NCI-H1436 treated with DMSO at 0.1 percent for 48 hours (cell line): Measurements from ENCODE around the gene GLYR1.

Experiments
- DNase-seq: peaks from one replicate; lab custom pipeline; 2025; lab: John Stamatoyannopoulos, UW

The GLYR1 gene

DNA sequence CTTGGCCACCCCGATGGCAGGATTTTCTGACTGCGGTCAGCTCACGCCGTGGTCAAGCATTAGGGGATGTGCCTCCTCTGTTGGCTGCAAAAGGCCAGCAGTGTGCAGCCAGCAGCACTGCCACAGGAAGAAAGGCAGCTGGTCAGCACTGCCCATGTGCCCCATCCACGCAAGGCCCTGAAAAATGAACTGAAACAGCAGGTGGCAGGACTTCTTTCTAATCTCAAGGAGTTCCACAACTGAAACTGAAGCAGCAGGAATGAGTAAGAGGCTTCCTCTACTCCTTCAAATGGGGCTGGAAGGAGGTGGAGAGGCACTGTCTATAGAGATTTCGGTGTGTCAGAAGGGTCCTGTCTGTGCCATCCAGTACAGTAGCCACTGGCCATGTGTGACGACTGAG lies 83.3 kb downstream of the GLYR1 start:
- no peak for DNase-seq

DNA sequence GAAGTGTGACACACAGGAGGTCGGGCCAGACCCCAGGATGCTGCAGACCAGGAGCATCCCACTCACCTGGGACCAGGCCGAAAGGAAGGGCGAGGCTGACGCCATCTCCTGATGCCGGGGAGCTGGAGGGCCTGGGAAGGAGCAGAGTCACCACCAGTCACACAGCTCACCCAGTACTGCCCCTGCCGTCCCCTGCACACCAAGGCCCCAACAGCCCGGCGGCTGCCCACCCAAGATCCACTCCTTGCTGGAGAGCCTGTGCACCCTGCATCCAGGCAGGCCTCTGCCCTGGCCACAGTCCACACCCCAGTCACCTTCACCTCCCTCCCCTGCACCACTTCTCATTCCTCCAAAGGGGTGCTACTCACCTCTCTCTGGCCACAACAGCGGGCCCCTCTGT lies 84.9 kb downstream of the GLYR1 start:
- no peak for DNase-seq

DNA sequence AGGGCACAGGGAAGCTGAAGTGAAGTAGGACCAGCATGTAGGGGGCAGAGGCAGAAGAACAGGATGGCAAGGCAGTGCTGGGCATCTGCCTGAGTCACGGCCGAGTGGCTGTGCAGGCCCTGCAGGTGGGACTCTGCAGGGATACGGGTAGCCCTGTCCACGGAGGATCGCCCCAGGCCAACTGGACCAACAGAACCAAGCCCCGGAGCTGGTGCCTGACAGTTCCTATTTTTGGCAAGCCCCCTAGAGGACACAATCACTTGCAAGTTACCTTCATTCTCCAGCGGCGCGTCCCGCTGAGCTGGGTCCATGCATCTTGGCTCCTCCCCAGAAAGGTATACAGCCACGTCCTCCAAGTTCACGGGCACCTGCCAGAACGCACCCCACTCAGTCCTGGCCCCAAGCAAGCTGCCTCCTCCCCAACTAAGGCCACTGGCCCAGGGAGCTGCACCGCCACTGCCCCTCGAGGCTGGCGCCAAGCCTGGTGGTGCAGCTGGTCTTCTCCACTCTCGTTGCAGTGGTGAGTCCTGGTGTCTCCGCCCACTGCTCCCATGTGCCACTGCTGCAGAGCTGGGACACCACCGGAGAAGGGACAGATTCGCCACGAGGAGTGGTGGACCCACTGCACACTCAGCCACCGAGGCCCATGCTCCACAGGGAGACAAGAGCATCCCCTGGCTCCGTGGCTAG lies 86.7 kb downstream of the GLYR1 start:
- no peak for DNase-seq

DNA sequence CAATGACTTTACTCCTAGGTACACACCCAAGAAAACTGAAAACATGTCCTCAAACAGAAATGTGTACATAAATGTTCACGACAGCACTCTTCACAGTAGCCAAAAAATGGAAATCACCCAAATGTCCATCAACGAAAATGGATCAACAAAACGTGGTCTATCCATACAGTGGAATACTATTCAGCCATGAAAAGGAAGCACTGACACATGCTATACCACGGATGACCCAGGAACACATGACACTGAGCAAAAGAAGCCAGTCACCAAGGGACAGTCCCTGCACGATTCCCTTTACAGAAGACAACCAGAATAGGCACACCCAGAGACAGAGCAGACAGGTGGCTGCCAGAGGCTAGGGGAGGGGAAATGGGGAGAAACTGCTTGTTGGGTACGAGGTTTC lies 91.4 kb downstream of the GLYR1 start:
- DNase-seq: no peak

DNA sequence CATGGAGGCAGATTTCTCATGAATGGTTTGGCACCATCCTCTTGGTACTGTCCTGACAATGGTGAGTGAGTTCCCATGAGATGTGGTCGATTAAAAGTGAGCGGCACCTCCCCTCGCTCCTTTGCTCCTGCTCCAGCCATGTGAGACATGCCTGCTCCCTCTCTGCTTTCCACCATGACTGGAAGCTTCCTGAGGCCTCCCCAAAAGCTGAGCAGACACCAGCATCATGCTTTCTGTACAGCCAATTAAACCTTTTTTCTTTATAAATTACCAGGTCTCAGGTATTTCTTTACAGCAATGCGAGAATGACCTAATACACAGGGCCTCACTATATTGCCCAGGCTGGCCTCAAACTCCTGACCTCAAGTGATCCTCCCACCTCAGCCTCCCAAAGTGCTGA lies 92.2 kb downstream of the GLYR1 start:
- DNase-seq: no peak

DNA sequence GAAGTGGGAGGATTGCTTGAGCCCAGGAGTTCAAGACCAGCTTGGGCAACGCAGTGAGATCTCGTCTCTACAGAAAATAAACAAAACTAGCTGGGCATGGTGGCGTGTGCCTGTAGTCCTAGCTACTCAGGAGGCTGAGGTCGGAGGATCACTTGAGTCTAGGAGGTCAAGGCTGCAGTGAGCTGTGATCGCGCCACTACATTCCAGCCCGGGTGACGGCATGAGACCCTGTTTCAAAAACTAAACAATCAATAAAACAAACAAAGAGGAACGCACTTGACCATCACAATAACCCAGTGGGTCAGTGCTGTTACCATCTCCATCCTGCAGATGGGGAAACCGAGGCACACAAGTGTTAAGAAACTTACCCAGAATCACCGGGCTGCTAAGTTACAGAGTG lies 93.9 kb downstream of the GLYR1 start:
- no peak for DNase-seq
